Measurements from ENCODE around the gene MLIP. TPM values are rescaled to one million over a fixed set of nuclear protein-coding genes. Genes with fewer than 3 reads are reported as not detected.

Gene MLIP
- total and polyA plus RNA-seq, 4 donors = 2.0 to 6.0 (median 3.2) TPM

DNA sequence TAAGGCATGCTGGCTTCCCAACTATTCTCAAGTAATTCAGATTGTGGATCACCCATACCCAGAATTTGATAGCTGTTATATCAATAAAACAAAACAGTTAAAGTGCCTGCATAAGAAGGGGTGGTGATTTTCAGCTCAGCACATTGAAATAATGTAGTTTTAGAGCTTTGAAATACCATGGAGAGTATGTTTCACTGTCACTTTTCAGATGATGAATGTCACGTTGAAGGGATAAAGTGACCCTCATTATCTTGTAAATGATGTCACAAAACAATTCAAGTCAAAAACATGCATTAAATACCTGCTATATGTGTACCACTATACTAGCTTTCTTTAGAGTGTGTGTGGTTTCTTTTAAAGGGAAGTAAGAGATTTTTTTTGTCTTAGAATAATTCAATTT is 27.6 kb downstream of the MLIP start:
- no peak overlapping the region for H3K4me3 ChIP-seq (ENCODE audit: low read depth in 1 of 3, low read length in 3 of 3)
- no peak overlapping the region for H3K27ac ChIP-seq (ENCODE audit: low read depth in 1 of 2, low read length in 2 of 2)
- H3K27me3 ChIP-seq (ENCODE audit: control insufficient read depth in 4 of 4, insufficient read depth in 4 of 4, low read length in 3 of 4) = no peaks in the 10 kb centered on the region
- no peaks in the 10 kb centered on the region for H3K36me3 ChIP-seq (ENCODE audit: control insufficient read depth in 4 of 4, insufficient read depth in 3 of 4, low read depth in 1 of 4, low read length in 3 of 4)
- WGBS = 85% methylated on average over 1 of the region's 1 CpG
- no peaks in the 10 kb centered on the region for H3K9me3 ChIP-seq (ENCODE audit: control insufficient read depth in 4 of 4, low read length in 3 of 4)
- no peak for DNase-seq (ENCODE audit: low spot score)
- H3K4me1 ChIP-seq (ENCODE audit: control insufficient read depth in 4 of 4, insufficient read depth in 4 of 4, low read length in 3 of 4) = peaks cover 2 to 22% (median 9%) of the 10 kb centered on the region in 4 donors
- TF ChIP-seq, protein P1, sequence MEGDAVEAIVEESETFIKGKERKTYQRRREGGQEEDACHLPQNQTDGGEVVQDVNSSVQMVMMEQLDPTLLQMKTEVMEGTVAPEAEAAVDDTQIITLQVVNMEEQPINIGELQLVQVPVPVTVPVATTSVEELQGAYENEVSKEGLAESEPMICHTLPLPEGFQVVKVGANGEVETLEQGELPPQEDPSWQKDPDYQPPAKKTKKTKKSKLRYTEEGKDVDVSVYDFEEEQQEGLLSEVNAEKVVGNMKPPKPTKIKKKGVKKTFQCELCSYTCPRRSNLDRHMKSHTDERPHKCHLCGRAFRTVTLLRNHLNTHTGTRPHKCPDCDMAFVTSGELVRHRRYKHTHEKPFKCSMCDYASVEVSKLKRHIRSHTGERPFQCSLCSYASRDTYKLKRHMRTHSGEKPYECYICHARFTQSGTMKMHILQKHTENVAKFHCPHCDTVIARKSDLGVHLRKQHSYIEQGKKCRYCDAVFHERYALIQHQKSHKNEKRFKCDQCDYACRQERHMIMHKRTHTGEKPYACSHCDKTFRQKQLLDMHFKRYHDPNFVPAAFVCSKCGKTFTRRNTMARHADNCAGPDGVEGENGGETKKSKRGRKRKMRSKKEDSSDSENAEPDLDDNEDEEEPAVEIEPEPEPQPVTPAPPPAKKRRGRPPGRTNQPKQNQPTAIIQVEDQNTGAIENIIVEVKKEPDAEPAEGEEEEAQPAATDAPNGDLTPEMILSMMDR (IDR thresholded peaks at IDR 0.05; ENCODE audit: low read depth, low read length, missing input control) = no peak
- no peak for TF ChIP-seq FOXA2 (IDR thresholded peaks at IDR 0.05)
- TF ChIP-seq RAD21 (IDR thresholded peaks at IDR 0.05) = no peak
- TF ChIP-seq HNF4G (IDR thresholded peaks at IDR 0.05) = no peak
- no peak for TF ChIP-seq SP1 (IDR thresholded peaks at IDR 0.05)
- no peak for TF ChIP-seq YY1 (IDR thresholded peaks at IDR 0.05)
- no peak for TF ChIP-seq HNF4A (conservative IDR thresholded peaks at IDR 0.05)
- TF ChIP-seq, protein P2, sequence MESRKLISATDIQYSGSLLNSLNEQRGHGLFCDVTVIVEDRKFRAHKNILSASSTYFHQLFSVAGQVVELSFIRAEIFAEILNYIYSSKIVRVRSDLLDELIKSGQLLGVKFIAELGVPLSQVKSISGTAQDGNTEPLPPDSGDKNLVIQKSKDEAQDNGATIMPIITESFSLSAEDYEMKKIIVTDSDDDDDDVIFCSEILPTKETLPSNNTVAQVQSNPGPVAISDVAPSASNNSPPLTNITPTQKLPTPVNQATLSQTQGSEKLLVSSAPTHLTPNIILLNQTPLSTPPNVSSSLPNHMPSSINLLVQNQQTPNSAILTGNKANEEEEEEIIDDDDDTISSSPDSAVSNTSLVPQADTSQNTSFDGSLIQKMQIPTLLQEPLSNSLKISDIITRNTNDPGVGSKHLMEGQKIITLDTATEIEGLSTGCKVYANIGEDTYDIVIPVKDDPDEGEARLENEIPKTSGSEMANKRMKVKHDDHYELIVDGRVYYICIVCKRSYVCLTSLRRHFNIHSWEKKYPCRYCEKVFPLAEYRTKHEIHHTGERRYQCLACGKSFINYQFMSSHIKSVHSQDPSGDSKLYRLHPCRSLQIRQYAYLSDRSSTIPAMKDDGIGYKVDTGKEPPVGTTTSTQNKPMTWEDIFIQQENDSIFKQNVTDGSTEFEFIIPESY (IDR thresholded peaks at IDR 0.05) = no peak
- TF ChIP-seq, protein P3, sequence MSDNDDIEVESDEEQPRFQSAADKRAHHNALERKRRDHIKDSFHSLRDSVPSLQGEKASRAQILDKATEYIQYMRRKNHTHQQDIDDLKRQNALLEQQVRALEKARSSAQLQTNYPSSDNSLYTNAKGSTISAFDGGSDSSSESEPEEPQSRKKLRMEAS (IDR thresholded peaks at IDR 0.05) = no peak
- TF ChIP-seq, protein P4, sequence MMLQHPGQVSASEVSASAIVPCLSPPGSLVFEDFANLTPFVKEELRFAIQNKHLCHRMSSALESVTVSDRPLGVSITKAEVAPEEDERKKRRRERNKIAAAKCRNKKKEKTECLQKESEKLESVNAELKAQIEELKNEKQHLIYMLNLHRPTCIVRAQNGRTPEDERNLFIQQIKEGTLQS (IDR thresholded peaks at IDR 0.05) = no peak
- no peak for TF ChIP-seq RXRA (IDR thresholded peaks at IDR 0.05)
- TF ChIP-seq, protein P5, sequence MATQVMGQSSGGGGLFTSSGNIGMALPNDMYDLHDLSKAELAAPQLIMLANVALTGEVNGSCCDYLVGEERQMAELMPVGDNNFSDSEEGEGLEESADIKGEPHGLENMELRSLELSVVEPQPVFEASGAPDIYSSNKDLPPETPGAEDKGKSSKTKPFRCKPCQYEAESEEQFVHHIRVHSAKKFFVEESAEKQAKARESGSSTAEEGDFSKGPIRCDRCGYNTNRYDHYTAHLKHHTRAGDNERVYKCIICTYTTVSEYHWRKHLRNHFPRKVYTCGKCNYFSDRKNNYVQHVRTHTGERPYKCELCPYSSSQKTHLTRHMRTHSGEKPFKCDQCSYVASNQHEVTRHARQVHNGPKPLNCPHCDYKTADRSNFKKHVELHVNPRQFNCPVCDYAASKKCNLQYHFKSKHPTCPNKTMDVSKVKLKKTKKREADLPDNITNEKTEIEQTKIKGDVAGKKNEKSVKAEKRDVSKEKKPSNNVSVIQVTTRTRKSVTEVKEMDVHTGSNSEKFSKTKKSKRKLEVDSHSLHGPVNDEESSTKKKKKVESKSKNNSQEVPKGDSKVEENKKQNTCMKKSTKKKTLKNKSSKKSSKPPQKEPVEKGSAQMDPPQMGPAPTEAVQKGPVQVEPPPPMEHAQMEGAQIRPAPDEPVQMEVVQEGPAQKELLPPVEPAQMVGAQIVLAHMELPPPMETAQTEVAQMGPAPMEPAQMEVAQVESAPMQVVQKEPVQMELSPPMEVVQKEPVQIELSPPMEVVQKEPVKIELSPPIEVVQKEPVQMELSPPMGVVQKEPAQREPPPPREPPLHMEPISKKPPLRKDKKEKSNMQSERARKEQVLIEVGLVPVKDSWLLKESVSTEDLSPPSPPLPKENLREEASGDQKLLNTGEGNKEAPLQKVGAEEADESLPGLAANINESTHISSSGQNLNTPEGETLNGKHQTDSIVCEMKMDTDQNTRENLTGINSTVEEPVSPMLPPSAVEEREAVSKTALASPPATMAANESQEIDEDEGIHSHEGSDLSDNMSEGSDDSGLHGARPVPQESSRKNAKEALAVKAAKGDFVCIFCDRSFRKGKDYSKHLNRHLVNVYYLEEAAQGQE (IDR thresholded peaks at IDR 0.05) = no peak
- TF ChIP-seq GABPA (IDR thresholded peaks at IDR 0.05 in 1 of 2, conservative IDR thresholded peaks at IDR 0.05 in 1 of 2) = no peak
- TF ChIP-seq NR2F2 (IDR thresholded peaks at IDR 0.05) = no peak
- no peak for TF ChIP-seq JUND (IDR thresholded peaks at IDR 0.05)
- no peak for TF ChIP-seq TAF1 (conservative IDR thresholded peaks at IDR 0.05)
- H3K9ac ChIP-seq (ENCODE audit: low read depth in 1 of 2, low read length in 2 of 2) = no peak overlapping the region

DNA sequence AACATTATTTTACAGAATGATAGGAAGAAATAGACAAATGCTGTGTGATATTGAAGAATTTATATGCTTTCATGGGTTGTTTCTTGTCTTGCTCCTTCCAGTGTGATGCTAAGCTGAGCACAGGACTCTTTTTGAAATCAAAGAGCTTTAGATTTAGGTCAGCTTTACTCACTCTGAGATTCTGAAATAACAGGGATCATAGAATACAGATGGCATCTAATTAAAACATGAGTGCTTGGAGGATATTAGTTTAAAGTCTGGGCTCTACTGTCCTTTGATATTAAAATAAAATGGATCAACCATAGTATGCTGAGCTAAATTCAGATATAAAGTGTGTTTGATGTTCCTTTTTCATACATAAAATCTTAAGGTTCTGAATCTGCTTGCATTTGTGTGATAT is 29.6 kb downstream of the MLIP start:
- Histone ChIP-seq H3K36me3 (ENCODE audit: control insufficient read depth in 4 of 4, insufficient read depth in 3 of 4, low read depth in 1 of 4, low read length in 3 of 4) (no peaks in the 10 kb centered on the region), H3K4me3 (ENCODE audit: low read depth in 1 of 3, low read length in 3 of 3) (no peak overlapping the region), H3K4me1 (ENCODE audit: control insufficient read depth in 4 of 4, insufficient read depth in 4 of 4, low read length in 3 of 4) (peaks cover 0 to 15% (median 7%) of the 10 kb centered on the region in 4 donors), H3K27me3 (ENCODE audit: control insufficient read depth in 4 of 4, insufficient read depth in 4 of 4, low read length in 3 of 4) (no peaks in the 10 kb centered on the region), H3K9me3 (ENCODE audit: control insufficient read depth in 4 of 4, low read length in 3 of 4) (no peaks in the 10 kb centered on the region), H3K27ac (ENCODE audit: low read depth in 1 of 2, low read length in 2 of 2) (no peak overlapping the region), H3K9ac (ENCODE audit: low read depth in 1 of 2, low read length in 2 of 2) (no peak overlapping the region)
- no peak for TF ChIP-seq FOXA1 (IDR thresholded peaks at IDR 0.05)
- DNase-seq (ENCODE audit: low spot score) = no peak
